WTC11 (cell line): ENCODE results near the gene CCBE1.

Experiments used
- CREB1 ChIP-seq: sonication (generic); formaldehyde crosslinking; IDR thresholded peaks from 2 replicates; pipeline ENCODE4 v1.8.0; 2023; ENCODE audit warnings: mild to moderate bottlenecking, missing genetic modification reagents
- KAT7 ChIP-seq: sonication (generic); formaldehyde crosslinking; IDR thresholded peaks from 2 replicates; pipeline ENCODE4 v1.8.1; 2023; ENCODE audit warnings: missing genetic modification reagents, mild to moderate bottlenecking, borderline replicate concordance
- NFATC4 ChIP-seq: fragments of 250-450 bp; sonication (Bioruptor Pico); IDR thresholded peaks from 2 replicates; pipeline ENCODE4 v1.9.0; 2021; ENCODE audit warnings: mild to moderate bottlenecking
- NFYB ChIP-seq: sonication (generic); formaldehyde crosslinking; conservative IDR thresholded peaks from 2 replicates; pipeline ENCODE4 v1.8.0; 2022; ENCODE audit warnings: low read depth, missing genetic modification reagents
- NR2C2 ChIP-seq: sonication (generic); formaldehyde crosslinking; IDR thresholded peaks from 2 replicates; pipeline ENCODE4 v1.8.0; 2022; ENCODE audit warnings: mild to moderate bottlenecking, missing genetic modification reagents
- TEAD4 ChIP-seq: sonication (generic); formaldehyde crosslinking; IDR thresholded peaks from 2 replicates; pipeline ENCODE4 v1.8.0; 2022; ENCODE audit warnings: mild to moderate bottlenecking, missing genetic modification reagents
- ZNF138 ChIP-seq: sonication (generic); formaldehyde crosslinking; conservative IDR thresholded peaks from 2 replicates; pipeline ENCODE4 v1.8.1; 2022; ENCODE audit warnings: mild to moderate bottlenecking, moderate library complexity, missing genetic modification reagents
- TF ChIP-seq, protein P1 (sequence below): fragments of 200-600 bp; IDR thresholded peaks from 2 replicates; pipeline ENCODE4 v1.8.0; 2022; ENCODE audit warnings: antibody characterized with exemption
- TF ChIP-seq, protein P2 (sequence below): sonication (generic); formaldehyde crosslinking; IDR thresholded peaks from 2 replicates; pipeline ENCODE4 v1.8.0; 2022; ENCODE audit warnings: mild to moderate bottlenecking, missing genetic modification reagents
- TF ChIP-seq, protein P3 (sequence below): sonication (generic); formaldehyde crosslinking; IDR thresholded peaks from 2 replicates; pipeline ENCODE4 v1.8.1; 2023; ENCODE audit warnings: mild to moderate bottlenecking, missing genetic modification reagents
- TF ChIP-seq, protein P4 (sequence below): sonication (generic); formaldehyde crosslinking; IDR thresholded peaks from 2 replicates; pipeline ENCODE4 v1.8.1; 2022; ENCODE audit warnings: mild to moderate bottlenecking, moderate library complexity, missing genetic modification reagents
- TF ChIP-seq, protein P5 (sequence below): sonication (generic); formaldehyde crosslinking; IDR thresholded peaks from 2 replicates; pipeline ENCODE4 v1.8.1; 2022; ENCODE audit warnings: missing genetic modification reagents, borderline replicate concordance
- TF ChIP-seq, protein P6 (sequence below): sonication (generic); formaldehyde crosslinking; IDR thresholded peaks from 2 replicates; pipeline ENCODE4 v1.8.0; 2022; ENCODE audit warnings: mild to moderate bottlenecking, missing genetic modification reagents

DNA sequence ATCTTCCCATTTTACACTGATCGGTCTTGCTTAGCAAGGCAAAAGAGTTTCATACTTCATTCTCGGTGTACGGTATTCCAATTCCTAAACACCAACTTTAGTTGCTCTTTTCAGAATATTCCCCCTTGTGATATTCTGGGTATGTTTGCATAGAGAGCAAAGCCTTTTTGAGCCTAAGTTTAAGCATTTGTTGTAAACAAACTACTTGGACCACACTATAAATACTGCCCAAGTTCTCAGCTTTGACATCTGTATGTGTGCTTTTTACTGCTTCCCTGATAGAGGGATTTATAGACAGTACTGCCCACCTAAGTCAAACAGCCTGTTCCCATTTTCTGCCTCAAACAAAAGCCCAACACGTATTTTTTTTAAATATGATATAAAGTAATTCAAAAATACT is 36.9 kb downstream of the CCBE1 start:
- TF ChIP-seq NFYB (CRISPR knock-in tag) (no peak), TEAD4 (no peak), CREB1 (CRISPR knock-in tag) (no peak), NFATC4 (no peak), ZNF138 (CRISPR knock-in tag) (no peak), NR2C2 (no peak), KAT7 (no peak)
- TF ChIP-seq, protein P1, sequence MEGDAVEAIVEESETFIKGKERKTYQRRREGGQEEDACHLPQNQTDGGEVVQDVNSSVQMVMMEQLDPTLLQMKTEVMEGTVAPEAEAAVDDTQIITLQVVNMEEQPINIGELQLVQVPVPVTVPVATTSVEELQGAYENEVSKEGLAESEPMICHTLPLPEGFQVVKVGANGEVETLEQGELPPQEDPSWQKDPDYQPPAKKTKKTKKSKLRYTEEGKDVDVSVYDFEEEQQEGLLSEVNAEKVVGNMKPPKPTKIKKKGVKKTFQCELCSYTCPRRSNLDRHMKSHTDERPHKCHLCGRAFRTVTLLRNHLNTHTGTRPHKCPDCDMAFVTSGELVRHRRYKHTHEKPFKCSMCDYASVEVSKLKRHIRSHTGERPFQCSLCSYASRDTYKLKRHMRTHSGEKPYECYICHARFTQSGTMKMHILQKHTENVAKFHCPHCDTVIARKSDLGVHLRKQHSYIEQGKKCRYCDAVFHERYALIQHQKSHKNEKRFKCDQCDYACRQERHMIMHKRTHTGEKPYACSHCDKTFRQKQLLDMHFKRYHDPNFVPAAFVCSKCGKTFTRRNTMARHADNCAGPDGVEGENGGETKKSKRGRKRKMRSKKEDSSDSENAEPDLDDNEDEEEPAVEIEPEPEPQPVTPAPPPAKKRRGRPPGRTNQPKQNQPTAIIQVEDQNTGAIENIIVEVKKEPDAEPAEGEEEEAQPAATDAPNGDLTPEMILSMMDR: no peak
- TF ChIP-seq, protein P2, sequence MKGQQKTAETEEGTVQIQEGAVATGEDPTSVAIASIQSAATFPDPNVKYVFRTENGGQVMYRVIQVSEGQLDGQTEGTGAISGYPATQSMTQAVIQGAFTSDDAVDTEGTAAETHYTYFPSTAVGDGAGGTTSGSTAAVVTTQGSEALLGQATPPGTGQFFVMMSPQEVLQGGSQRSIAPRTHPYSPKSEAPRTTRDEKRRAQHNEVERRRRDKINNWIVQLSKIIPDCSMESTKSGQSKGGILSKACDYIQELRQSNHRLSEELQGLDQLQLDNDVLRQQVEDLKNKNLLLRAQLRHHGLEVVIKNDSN (CRISPR knock-in tag): no peak
- TF ChIP-seq, protein P3, sequence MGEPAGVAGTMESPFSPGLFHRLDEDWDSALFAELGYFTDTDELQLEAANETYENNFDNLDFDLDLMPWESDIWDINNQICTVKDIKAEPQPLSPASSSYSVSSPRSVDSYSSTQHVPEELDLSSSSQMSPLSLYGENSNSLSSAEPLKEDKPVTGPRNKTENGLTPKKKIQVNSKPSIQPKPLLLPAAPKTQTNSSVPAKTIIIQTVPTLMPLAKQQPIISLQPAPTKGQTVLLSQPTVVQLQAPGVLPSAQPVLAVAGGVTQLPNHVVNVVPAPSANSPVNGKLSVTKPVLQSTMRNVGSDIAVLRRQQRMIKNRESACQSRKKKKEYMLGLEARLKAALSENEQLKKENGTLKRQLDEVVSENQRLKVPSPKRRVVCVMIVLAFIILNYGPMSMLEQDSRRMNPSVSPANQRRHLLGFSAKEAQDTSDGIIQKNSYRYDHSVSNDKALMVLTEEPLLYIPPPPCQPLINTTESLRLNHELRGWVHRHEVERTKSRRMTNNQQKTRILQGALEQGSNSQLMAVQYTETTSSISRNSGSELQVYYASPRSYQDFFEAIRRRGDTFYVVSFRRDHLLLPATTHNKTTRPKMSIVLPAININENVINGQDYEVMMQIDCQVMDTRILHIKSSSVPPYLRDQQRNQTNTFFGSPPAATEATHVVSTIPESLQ (CRISPR knock-in tag): no peak
- TF ChIP-seq, protein P4, sequence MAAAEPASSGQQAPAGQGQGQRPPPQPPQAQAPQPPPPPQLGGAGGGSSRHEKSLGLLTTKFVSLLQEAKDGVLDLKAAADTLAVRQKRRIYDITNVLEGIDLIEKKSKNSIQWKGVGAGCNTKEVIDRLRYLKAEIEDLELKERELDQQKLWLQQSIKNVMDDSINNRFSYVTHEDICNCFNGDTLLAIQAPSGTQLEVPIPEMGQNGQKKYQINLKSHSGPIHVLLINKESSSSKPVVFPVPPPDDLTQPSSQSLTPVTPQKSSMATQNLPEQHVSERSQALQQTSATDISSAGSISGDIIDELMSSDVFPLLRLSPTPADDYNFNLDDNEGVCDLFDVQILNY (CRISPR knock-in tag): no peak
- TF ChIP-seq, protein P5, sequence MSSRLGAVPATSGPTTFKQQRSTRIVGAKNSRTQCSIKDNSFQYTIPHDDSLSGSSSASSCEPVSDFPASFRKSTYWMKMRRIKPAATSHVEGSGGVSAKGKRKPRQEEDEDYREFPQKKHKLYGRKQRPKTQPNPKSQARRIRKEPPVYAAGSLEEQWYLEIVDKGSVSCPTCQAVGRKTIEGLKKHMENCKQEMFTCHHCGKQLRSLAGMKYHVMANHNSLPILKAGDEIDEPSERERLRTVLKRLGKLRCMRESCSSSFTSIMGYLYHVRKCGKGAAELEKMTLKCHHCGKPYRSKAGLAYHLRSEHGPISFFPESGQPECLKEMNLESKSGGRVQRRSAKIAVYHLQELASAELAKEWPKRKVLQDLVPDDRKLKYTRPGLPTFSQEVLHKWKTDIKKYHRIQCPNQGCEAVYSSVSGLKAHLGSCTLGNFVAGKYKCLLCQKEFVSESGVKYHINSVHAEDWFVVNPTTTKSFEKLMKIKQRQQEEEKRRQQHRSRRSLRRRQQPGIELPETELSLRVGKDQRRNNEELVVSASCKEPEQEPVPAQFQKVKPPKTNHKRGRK (CRISPR knock-in tag): no peak
- TF ChIP-seq, protein P6, sequence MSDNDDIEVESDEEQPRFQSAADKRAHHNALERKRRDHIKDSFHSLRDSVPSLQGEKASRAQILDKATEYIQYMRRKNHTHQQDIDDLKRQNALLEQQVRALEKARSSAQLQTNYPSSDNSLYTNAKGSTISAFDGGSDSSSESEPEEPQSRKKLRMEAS (CRISPR knock-in tag): no peak
